DMS153 (cell line): Measurements from ENCODE around the gene RHOJ.
"Not testable (repeated sequence)": the region's sequence is repeated elsewhere in the genome, so short reads cannot be mapped to it uniquely, and the experiment has no call there.

Experiments used
- DNase-seq: peaks from one replicate; lab custom pipeline; 2025; lab: John Stamatoyannopoulos, UW

The RHOJ gene

DNA sequence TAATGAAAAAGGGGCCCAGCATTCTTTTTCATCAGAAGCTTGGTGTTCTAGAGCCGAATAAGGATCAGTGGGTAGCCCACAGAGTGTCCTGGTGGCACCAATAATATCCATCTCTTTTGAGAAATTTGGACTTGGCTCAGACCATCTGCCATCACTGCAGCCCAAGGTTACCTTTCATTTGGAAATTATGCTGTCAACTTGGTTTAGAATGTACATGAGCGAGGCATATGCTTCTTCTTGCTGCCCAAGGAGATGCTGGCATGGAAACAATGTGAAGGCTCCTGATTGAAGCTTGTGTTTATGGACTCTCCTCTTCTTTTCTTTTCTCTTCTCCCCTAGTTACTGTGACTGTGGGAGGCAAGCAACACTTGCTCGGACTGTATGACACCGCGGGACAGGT is 64.5 kb downstream of the RHOJ start:
- no peak for DNase-seq

DNA sequence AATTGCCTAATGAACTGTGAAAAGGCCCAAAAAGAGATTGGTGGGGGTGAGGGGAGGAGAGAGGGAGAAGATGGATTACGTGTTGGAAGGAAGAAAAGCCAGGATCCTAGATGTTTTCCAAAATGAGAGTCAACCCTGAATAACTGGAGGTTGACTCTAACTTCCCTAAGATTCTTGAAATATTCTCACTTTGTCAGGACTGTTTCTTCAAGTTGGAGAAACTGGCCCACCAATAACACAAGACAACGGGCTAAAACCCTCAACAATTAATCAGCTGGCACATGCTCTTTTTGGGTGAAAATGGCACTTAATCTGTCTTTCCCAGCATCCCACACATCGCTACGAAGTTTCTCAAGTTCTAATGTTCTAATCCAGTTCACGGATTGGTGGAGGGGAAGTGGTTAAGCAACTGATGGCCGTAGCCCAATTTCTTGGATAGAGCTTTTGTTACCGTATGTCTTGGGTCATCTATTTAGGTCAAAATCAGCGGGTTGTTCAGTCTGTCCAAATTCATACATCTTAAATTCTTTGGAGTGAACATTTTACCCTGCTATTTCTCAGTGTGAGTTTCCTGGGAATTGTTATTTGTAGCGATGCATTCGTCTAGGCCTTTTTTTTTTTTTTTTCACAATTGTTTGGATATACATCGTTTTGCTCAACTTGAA is 65.5 kb downstream of the RHOJ start:
- no peak for DNase-seq

DNA sequence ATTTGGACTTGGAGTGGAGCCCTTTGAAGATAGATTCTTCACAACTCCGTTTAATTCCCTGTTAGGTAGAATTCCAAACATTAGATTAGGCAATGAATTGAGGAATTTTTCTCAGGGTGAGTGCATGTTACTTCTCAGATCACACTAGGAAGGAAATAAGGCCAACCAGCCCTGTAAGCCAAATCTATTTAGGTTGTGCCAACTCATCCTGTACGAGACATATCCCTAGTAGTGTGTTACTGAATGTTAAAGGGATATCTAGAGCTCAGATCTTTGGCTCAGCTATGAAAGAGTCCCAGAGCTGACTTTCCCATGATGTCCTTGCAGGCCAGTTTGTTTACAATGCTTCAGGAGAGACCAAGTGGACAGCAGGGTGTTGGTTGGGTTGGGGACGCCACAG is 68.9 kb downstream of the RHOJ start:
- DNase-seq, result no peak

DNA sequence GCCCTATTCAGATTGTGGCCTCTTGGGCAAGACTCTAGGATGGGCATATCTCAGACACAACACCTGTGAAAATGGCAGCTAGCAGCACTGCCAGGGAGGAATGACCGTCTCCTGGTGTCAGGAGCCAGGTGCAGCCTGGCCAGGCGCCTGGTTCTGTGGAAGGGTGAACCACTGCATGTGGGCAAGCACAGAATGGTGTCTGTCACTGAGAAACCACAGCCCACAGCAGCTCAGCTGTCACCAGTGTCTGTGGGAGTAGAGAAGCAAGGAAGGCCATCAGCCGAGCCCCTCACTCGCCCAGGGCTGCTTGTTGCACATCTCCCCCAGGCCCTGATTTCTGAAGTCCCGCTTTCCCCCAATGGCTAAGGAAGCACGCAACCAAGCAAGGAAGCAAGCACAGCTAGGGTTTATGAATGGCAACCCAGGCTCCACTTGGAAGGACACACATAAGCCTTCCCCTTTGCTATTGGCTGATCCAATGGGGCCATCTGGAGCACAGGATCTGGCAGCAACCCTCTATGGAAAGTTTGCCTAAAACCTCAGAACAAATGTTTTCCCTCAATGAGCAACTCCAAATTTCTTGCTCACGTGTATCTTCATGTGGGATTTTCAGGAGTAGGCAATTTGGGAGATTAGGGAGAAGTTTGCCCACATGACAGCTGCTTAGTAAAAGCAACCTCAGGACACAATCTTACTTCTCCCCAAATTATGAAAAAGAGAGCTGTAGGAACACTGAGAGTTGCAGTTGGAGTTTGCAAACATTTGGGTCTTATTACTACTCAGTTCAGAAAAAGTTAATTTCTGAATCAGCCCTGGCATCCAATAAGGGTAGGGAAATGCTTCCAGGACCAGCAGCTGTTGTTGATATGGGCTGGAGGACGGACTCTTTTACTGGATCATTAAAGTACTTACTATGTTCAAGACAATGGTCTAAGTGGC is 69.7 kb downstream of the RHOJ start:
- DNase-seq, result no peak

DNA sequence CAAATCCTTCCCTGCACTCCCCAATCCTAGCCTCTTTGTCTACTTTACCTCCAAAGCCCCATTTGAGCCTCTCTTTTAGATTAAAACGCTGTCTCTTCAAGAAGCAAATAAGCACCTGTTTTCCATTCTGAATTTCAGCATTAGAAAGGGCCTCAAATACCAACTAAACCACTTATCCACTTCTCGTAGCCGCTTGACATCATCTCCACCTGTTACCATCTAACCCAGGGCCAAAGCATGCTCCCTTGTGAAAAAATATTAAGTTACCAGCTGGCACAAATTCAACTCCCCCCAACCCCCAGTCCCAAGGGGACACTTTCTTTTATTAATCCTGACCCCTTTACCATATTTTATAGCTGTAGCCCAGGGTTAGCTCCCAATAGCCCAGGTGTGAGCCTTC is 71.4 kb downstream of the RHOJ start:
- DNase-seq, result peak; percentile 76

DNA sequence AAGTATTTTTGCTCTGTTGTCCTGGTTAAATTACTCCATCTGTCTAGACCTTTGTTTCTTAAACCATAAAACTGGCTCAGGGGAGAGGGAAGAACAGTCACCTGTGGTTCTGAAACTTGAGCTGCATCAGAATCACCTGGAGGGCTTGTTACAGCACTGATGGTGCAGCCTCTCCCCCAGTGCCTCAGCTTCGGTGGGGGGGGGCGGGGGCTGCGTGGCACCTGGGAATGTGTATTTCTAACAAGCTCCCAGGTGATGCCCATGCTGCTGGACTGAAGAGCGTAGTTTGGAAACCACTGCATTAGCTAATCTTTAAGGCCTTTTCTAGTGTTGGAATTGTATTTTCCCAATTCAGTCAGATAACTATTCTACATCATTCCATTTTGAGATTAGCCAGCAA is 71.8 kb downstream of the RHOJ start:
- peak; percentile 76 for DNase-seq

DNA sequence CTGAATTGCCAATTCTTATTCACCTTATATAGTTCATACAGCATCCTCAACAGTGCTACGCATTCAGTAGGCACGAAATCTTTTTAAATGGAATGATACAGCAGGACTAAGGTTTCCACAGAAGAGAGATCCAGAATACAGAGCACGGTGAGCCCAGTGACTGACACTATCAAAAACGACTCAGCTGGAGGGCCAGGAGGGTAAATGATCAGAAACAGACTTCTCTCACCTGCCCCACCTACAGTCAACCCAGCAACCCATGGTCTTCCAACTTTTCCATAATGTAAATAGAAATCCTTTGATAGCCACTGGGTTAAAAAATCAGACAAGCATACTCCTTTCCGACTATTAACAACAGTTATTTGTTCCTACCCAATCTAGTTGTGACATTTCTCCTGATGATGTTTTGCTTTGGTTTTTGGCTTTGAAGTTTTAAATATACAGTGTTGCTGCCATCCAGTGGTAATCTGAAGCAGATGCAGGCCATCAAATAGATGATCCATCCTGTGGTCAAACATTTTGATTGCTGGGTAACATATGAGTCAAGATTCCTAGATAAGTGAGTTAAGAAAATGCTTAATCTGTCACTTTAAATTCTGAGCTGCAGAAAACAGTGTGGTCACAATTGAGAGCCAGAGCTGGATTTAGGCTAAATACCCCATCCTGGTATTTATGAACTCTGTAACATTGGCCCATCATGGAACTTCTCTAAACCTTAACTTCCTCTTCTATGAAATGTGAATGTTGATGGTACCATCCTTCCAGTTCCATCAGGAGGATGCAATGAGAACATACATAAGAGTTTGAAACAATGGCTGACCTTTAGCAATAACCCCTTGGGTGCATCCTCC is 72.5 kb downstream of the RHOJ start:
- DNase-seq, result peak; percentile 40

DNA sequence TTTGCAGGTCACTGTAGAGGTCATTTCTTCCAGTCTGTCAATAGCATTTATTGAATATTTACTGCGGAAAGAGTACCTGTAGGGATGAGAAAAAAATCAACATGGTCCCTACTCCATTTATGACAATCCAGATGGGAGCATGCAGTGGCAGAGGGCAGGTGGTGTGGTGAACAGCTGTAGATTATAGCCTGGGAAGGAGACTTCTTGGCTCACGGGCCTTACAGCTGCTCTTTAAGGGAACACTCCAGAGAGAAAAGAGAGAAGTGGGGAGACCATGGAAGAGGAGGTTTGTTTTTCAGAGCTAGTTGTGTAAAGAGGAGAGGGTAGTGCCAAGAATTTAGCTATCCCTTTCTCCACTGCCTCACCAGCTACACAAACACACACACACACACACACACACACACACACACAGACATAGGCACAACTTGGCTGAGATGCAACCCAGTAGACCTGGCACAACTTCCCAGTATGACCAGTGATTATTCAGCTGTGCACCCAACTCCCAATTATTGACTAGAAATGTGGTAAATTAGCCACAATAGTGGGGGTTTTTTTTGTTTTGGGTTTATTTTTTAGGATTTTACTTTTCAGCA is 73.4 kb downstream of the RHOJ start:
- peak; percentile 20 for DNase-seq

DNA sequence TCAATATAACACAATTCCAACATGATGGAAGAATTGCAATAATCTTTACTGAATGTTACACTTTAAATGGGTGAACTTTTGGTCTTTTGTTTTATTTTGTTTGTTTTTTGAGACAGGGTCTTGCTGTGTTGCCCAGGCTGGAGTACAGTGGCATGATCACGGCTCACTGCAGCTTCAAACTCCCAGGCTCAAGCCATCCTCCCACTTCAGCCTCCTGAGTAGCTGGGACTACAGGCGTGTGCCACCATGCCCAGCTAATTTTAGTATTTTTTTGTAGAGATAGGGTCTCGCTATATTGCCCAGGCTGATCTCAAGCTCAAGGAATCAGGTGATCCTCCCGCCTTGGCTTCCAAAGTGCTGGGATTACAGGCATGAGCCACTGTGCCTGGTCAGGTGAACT is 75.7 kb downstream of the RHOJ start:
- not testable (repeated sequence) for DNase-seq

DNA sequence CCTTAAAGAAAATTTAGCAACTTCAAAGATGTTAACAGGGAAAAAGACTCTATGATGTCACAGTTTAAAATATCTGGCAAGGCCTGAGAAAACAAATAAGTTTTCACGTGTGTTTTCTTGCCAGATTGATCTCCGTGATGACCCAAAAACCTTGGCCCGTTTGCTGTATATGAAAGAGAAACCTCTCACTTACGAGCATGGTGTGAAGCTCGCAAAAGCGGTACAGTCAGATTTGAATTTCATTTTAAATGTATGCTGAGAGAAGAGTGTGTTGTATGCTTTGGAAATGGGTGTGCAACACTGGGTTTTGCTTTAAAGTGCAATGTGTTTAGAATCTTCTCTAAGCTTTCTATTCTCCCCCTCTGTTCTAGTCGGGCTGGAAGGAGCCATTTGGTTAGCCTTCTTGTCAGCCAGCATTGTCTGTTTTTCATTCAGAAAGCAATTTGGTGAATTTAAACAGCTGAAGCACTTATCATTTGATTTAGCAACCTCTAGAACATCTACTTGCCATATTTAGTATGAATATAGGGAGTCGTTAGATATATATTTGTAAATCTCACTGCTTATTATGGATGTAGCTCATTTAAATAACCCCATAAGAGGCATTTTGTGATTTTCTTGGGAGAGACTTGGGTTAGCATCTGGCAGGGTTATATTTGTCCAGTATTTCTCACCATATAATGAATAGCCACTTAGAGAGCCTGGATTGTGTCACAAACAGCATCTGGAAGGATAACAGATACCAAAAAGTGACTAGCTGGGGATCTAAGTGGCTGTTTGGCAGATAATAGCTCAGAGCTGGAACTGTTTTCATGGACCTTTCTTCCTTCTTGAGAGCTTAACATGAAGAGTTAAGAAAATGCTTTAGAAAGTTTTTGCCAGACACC is 79.0 kb downstream of the RHOJ start:
- DNase-seq, result no peak

DNA sequence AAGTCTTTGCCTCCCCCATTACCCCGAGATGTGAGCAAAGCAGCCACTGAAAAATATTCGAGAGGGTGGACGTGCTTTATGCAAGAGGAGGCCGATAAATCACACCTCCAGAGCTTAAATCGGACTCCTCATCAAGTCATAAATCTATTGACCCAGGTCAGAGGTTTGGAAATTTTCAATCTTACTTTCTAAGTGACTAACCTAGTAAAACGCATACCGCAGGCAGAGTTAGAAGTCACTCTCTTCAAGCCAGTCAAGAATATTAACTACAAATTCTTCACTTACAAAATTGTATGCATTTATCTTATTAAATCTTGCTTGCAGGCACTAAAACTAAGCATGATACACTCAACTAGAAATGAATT is 79.6 kb downstream of the RHOJ start:
- no peak for DNase-seq

DNA sequence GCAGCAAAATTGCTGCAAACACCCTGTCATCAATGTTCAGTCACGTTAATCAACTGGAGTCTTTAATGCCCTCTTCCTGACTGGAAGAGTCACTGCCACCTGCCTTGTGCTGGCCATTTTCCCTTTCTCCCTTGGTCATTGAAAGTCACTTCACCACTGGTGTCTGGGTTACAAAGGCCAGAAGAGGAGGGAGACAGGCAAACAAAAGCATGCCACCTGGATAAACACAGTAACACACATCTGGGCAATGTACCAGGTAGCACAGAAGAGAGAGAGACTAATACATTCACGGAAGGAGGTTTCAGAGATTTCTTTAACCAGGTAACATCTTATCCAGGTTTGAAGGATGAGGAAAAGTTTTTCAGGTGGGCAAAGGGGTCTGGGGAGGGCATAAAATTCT is 81.8 kb downstream of the RHOJ start:
- DNase-seq, result peak; percentile 71

DNA sequence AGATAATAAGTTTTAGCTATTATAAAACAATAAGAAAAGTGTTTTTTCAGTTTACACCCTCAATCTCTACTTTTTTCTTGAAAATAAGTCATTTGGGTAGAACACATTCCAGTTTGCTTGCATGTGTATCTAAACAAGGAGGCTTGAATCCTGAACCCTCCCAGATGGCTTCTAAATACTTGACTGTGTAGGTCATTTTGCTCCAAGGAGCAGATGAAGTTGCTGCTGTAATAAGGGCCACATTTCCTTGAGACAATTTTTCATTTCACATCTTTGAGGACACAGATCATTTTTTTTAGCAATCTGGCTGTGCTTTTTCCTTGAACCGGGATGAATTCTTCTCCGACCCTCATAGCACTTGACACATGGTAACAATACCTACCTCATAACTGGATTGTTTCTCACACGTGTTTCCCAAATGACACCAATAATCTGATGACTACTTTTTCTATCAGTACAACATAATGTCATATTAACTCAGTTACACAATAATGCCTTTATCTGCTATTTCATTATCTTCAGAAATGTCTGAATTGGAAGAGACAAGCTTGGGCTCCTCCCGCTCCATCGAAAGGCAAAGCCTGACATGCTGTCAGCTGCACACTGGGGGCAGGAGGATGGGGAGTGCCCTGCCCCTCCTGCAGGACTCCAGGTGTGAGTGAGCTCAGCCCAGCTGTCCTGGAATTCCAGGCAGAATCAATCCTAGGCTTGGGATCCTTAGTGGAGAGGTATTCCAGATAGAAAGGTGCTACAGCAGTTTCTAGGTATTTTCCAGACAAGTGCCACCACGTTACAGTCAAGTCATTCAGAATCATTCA is 83.6 kb downstream of the RHOJ start:
- DNase-seq, result no peak

DNA sequence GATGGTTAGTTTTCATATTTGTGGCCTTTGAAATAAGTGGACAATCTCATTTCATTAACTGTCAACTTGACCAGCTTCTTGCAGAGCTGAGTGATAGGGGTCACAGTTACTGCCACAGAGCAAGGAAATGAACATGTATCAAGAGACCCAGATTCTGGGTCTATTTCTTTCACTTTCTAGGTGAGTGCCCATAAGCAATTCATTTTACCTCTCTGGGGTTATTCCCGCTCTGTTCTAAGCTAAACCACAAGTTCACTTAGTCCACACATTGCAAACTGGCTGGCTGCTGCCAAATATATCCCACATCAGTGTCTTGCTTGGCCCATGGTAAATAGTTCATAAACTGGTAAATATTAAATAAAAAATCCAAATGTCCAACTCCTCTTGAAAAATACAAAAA is 84.6 kb downstream of the RHOJ start:
- DNase-seq, result no peak

DNA sequence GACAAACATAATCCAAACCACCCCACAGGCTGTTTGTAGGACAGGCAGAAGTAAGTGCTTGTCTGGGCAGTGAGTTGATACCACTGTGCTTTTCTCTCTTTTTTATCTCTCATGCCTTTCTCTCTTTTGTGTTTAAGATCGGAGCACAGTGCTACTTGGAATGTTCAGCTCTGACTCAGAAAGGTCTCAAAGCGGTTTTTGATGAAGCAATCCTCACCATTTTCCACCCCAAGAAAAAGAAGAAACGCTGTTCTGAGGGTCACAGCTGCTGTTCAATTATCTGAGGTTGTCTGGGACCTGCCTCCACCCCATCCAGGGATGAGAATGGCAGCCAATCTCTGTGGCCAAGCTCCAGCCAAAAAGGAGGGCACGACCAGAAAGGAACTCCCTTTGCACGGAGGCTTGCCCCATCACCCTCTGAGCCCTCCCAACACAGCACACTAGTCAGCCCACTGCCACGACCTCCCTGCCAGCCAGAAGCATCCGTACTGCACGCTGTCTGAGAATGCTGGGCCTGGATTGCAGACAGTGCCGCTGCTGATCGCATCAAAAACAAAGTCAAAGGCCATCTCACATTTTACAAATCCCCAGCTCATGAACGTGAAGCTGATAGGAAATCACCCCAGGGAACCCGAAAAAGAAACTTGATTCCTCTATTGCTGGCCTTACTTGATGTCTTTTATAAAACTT is 86.6 kb downstream of the RHOJ start:
- DNase-seq, result no peak

DNA sequence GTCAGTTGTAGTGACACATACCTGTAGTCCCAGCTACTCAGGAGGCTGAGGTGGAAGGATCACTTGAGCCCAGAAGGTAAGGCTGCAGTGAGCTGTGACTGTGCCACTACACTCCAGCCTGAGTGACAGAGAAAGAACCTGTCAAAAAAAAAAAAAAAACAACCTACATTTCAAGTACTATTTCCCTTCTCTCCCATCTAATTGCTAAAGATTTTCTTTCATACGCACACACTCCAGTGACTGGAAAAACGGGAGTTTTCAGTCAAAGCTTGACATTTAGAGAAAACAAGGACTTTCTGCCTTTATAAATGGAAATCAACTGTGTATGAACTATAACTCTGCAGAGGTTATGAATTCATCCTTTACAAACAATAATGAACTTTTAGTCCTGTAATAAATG is 88.6 kb downstream of the RHOJ start:
- DNase-seq, result no peak

DNA sequence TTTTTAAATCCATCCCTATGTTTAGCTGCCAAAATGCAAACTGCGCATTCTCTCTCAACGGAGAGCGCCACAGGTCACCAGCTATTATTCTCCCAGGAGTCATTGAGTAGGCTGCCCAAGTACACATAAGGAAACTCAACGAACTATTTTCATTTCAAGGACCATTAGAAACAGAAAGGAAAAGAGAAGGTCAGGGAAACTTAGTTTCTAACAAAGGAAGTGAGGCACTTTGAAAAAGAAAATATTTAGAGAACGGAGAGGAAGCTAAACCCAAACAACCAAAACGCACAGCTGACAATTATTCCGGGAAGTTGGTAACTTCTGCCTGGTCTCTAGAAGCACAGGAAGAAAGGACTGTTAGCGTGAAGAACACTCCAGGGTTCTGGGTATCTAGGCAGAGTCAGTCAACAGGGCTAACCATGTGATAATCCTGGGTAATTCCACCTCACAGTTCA is 91.0 kb downstream of the RHOJ start:
- DNase-seq, result no peak

DNA sequence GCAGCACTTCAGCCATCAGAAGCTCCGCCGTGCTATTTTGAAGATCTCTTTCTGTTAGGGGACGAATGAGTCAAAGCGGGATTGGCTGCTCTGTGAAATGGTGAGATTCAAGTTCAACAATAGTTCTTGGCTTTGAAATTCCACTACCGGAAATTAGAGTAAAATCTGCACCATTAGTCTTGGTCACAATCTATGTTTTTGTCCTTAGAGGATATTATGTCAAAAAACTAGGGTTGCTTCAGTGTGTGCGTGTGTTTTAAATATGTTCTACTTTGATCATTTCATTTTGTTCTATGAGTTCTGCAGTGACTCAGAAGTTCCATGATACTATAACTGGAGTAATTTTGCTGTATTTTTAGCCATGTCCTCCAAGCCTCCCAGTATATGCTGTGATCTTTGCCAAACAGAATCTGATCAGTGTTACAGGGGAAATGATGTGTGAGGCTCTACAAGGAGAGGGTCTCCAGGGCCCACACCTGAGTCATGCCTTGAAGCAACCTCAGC is 91.9 kb downstream of the RHOJ start:
- DNase-seq, result no peak

DNA sequence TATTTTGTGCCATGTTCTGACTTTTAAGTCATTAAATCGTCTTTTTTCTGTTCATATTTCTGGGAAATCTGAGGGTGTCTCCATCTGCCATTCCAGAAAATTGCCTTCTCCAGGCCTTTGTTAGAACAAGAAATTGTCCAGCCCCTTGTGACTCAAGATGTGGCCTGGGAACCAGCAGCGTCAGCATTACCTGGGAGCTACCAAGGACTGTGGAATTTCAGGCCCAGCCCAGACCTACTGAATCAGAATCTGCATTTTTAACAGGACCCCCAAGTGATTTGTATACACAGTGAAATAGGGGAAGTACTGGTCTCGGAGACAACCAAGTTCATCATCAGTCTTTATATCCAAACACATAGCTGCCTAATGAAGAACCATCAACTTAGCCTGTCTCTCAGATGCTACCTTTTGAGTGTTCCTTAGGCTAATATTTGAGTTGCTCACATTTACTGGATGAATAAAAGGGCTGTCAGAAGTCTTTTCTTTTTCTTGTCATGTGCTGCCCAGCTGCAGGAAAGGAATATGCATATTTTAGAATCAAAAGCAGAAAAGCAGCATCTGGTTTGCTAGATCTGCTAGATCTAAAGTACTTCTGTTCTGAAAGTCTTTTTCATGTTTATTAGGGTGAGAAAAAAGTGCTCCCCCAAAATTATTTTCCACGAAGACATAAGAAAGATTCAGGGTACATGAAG is 93.3 kb downstream of the RHOJ start:
- DNase-seq, result no peak
